Upper lobe of left lung (tissue), 4 donors: ENCODE measurements around the gene CMTM4.

ENCODE experiments used
- CTCF ChIP-seq, 6 experiments: fragments of 450-650 bp in 4 of 6; fragments of 200-600 bp in 2 of 6; sonication (generic) in 2 of 6; IDR thresholded peaks; one replicate each; pipeline ENCODE4 v1.5.1; 2016 to 2019; ENCODE audit warnings: antibody characterized with exemption in 6 of 6
- EP300 ChIP-seq, 4 donors: sonication (generic); formaldehyde crosslinking; IDR thresholded peaks; one replicate each; pipeline ENCODE4 v1.5.1; 2017; ENCODE audit warnings: antibody characterized with exemption in 4 of 4, control low read depth in 2 of 4
- POLR2A ChIP-seq, 4 donors: fragments of 450-650 bp; IDR thresholded peaks; one replicate each; pipeline ENCODE4 v1.5.1; 2016 to 2017; ENCODE audit warnings: antibody characterized with exemption in 4 of 4, mild to moderate bottlenecking in 2 of 4
- POLR2AphosphoS5 ChIP-seq, 2 donors: sonication (generic); formaldehyde crosslinking; IDR thresholded peaks; one replicate each; pipeline ENCODE4 v1.5.1; 2017; ENCODE audit warnings: antibody characterized with exemption in 2 of 2

DNA sequence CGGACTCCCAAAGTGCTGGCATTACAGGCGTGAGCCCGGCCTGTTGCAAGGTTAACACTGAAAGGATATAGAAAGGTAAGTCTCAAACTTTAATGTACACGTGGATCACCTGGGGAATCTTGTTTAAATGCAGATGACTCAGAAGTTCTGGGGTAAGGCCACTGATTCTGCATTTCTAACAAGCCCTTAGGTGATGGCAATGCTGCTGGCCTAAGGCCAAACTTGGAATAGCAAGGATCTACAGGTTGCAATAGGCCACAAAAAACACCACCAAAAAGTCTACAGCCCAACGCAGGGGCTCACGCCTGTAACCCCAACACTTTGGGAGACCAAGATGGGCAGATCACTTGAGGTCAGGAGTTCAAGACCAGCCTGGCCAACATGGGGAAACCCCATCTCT lies 4.2 kb downstream of the CMTM4 start:
- TF ChIP-seq POLR2AphosphoS5 (IDR thresholded peaks at IDR 0.05) (no peak), EP300 (IDR thresholded peaks at IDR 0.05) (no peak), POLR2A (IDR thresholded peaks at IDR 0.05) (no peak), CTCF (IDR thresholded peaks at IDR 0.05) (no peak)
